OCI-LY1 (cell line): ENCODE results near the gene USP13.

ENCODE experiments used
- H2AFZ ChIP-seq: fragments of 200-600 bp; sonication (generic), shearing (Covaris generic); 2 replicates; pipeline ENCODE4 v1.6.0; 2014; ENCODE audit warnings: antibody characterized with exemption, mild to moderate bottlenecking, low read length
- H3F3A ChIP-seq: fragments of 200-600 bp; sonication (generic), shearing (Covaris generic); 2 replicates; pipeline ENCODE4 v1.6.0; 2014; ENCODE audit warnings: mild to moderate bottlenecking, antibody characterized with exemption, low read length, moderate library complexity; ENCODE audit not compliant: insufficient read depth
- H3K27ac ChIP-seq: fragments of 200-600 bp; sonication (generic); 2 replicates; pipeline ENCODE4 v1.5.1; 2014; ENCODE audit warnings: low read length, mixed run types, mild to moderate bottlenecking, low read depth; ENCODE audit not compliant: poor library complexity, severe bottlenecking
- H3K27me3 ChIP-seq: fragments of 200-600 bp; sonication (generic); 2 replicates; pipeline ENCODE4 v1.6.0; 2014; ENCODE audit warnings: antibody characterized with exemption, mild to moderate bottlenecking, low read length, moderate library complexity; ENCODE audit not compliant: insufficient read depth
- H3K36me3 ChIP-seq: fragments of 200-600 bp; sonication (generic); 2 replicates; pipeline ENCODE4 v1.6.1; 2014; ENCODE audit warnings: mild to moderate bottlenecking, antibody characterized with exemption, low read length, moderate library complexity, mixed read lengths; ENCODE audit not compliant: insufficient read depth
- H3K4me1 ChIP-seq: fragments of 200-600 bp; sonication (generic); 2 replicates; pipeline ENCODE4 v1.5.1; 2014; ENCODE audit warnings: mild to moderate bottlenecking, low read length, moderate library complexity; ENCODE audit not compliant: insufficient read depth, severe bottlenecking
- H3K4me2 ChIP-seq: fragments of 200-600 bp; sonication (generic), shearing (Covaris generic); 2 replicates; pipeline ENCODE4 v1.6.1; 2014; ENCODE audit warnings: low read length
- H3K4me3 ChIP-seq: fragments of 200-600 bp; sonication (generic); 2 replicates; pipeline ENCODE4 v1.5.1; 2014; ENCODE audit warnings: low read length, low read depth, mild to moderate bottlenecking, mixed read lengths; ENCODE audit not compliant: poor library complexity, severe bottlenecking
- H3K79me2 ChIP-seq: fragments of 200-600 bp; shearing (Covaris generic); 2 replicates; pipeline ENCODE4 v1.6.1; 2016; ENCODE audit warnings: mixed run types, low read length, mixed read lengths; ENCODE audit not compliant: insufficient read depth
- H3K9ac ChIP-seq: fragments of 200-600 bp; sonication (generic), shearing (Covaris generic); 2 replicates; pipeline ENCODE4 v1.6.1; 2014; ENCODE audit warnings: mild to moderate bottlenecking, low read length, mixed read lengths
- H3K9me2 ChIP-seq: fragments of 200-600 bp; sonication (generic), shearing (Covaris generic); 2 replicates; pipeline ENCODE4 v1.6.1; 2014; ENCODE audit warnings: low read depth, mild to moderate bottlenecking, low read length, mixed read lengths
- H3K9me3 ChIP-seq: fragments of 200-600 bp; shearing (Covaris generic); 2 replicates; pipeline ENCODE4 v1.6.1; 2014; ENCODE audit warnings: low read length, mixed read lengths
- H4K20me1 ChIP-seq: fragments of 200-600 bp; sonication (generic), shearing (Covaris generic); 2 replicates; pipeline ENCODE4 v1.6.0; 2016; ENCODE audit warnings: mild to moderate bottlenecking, low read length; ENCODE audit not compliant: insufficient read depth
- EZH2 ChIP-seq: fragments of 200-600 bp; sonication (generic), shearing (Covaris generic); IDR thresholded peaks from 2 replicates; pipeline ENCODE4 v1.8.0; 2017; ENCODE audit warnings: borderline replicate concordance, mixed run types, mild to moderate bottlenecking, antibody characterized with exemption, low read length, moderate library complexity, mixed read lengths
- TF ChIP-seq, protein P1 (sequence below): fragments of 200-600 bp; sonication (generic), shearing (Covaris generic); IDR thresholded peaks from 2 replicates; pipeline ENCODE4 v1.5.1; 2017; ENCODE audit warnings: mild to moderate bottlenecking, antibody characterized with exemption, low read length, moderate library complexity, mixed read lengths

The USP13 gene

DNA sequence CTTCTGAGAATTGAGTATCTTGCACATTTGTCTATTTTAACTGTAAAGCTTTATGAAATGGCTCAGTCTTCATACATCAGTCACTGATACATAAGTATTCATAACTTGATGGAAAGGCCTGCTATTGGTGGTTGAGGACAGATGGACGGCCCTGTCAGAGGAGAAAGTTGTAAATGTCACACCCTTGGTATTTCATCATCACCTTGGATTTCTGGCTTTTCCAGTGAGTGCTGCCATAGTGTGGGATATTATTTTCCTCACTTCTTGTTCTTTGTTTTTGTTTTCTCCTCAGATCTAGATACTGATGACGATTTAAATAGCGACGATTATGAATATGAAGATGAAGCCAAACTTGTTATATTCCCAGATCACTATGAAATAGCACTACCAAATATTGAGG is 47.9 kb downstream of the USP13 start:
- Histone ChIP-seq H3K9ac (no peak overlapping the region), H3K9me2 (no peaks in the 10 kb centered on the region), H2AFZ (no peak overlapping the region), H3K79me2 (peaks cover 10% of the 10 kb centered on the region; the same call in 1 of the 2 replicates), H4K20me1 (no peaks in the 10 kb centered on the region), H3K4me2 (no peak overlapping the region), H3F3A (no peaks in the 10 kb centered on the region), H3K27ac (no peak overlapping the region), H3K4me3 (no peak overlapping the region), H3K9me3 (no peaks in the 10 kb centered on the region), H3K4me1 (peaks cover 5% of the 10 kb centered on the region), H3K27me3 (no peaks in the 10 kb centered on the region), H3K36me3 (peaks cover 33% of the 10 kb centered on the region)
- TF ChIP-seq, protein P1, sequence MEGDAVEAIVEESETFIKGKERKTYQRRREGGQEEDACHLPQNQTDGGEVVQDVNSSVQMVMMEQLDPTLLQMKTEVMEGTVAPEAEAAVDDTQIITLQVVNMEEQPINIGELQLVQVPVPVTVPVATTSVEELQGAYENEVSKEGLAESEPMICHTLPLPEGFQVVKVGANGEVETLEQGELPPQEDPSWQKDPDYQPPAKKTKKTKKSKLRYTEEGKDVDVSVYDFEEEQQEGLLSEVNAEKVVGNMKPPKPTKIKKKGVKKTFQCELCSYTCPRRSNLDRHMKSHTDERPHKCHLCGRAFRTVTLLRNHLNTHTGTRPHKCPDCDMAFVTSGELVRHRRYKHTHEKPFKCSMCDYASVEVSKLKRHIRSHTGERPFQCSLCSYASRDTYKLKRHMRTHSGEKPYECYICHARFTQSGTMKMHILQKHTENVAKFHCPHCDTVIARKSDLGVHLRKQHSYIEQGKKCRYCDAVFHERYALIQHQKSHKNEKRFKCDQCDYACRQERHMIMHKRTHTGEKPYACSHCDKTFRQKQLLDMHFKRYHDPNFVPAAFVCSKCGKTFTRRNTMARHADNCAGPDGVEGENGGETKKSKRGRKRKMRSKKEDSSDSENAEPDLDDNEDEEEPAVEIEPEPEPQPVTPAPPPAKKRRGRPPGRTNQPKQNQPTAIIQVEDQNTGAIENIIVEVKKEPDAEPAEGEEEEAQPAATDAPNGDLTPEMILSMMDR = no peak
- TF ChIP-seq EZH2 = no peak

DNA sequence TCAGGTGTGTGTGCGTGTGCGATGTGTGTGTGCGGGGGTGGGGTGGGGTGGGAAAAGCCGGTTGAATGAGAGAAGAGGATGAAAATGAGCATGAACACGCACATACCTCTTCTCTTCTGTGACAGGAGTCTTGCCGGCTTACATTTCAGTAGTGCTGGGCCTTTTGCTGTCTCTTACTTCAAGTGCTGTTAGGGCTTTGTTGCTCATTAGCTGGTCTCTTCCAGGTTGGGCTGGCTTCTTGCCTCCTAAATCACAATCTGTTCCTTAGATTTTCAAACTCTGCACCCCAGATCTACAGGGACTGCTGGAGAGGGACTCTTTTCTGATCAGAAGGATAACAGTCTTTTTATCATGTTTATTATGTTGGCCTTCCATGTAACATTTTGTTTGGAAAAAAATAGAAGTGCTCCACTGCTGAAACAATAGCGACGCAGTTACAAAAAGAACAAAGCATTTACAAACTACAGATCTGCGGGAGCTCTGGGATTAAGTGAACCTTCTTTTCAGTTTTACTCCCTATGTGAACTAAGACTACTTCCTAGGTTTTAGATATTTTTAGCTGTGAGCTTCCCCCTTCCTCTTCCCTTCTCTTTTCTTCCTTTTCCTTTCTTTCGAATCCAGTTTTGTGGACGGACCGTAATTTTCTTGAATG is 48.5 kb downstream of the USP13 start:
- Histone ChIP-seq H3K4me1 (peaks cover 5% of the 10 kb centered on the region), H4K20me1 (no peaks in the 10 kb centered on the region), H3K9ac (no peak overlapping the region), H2AFZ (no peak overlapping the region), H3K36me3 (peaks cover 38% of the 10 kb centered on the region), H3F3A (no peaks in the 10 kb centered on the region), H3K27ac (no peak overlapping the region), H3K9me2 (no peaks in the 10 kb centered on the region), H3K4me3 (no peak overlapping the region), H3K4me2 (no peak overlapping the region), H3K9me3 (no peaks in the 10 kb centered on the region), H3K27me3 (no peaks in the 10 kb centered on the region), H3K79me2 (peaks cover 7% of the 10 kb centered on the region; the same call in 1 of the 2 replicates)
- TF ChIP-seq EZH2 = no peak
- TF ChIP-seq, protein P1 = no peak

DNA sequence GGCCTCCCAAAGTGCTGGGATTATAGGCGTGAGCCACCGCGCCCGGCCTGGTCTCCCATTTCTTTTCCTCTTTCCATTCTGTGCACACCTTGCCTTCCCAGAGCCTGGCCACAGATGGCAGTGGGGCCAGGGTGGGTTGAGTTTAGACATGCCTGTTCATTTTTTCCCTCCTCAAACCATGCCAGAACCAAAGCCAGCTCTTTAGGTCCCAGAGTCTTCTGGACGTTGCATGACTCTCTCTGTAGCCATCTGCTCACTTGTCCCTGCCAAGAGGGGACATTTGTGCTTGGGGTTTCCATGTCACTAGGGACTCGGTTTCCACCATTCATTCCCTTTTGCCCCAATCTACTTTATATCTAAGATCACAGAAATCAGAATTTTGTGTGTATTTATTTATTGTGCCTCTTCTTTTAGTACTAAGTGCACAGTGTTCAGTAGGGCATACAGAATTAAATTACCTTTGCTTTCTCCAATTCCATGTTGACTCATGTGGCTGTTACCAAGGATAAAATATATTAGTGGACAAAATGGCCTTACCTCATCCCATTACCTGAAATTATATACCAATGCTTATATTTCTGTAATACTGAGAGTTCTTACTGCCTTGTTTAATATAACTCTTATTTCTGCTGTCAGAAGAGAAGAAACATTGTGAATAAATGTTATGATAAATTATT is 49.6 kb downstream of the USP13 start:
- no peak for TF ChIP-seq EZH2
- TF ChIP-seq, protein P1 = no peak
- no peak overlapping the region for H3K4me3 ChIP-seq

More for the DNA sequence above, 49.6 kb downstream of the USP13 start:
- Histone ChIP-seq H3K27ac (no peak overlapping the region), H3K36me3 (peaks cover 48% of the 10 kb centered on the region), H3K4me1 (peaks cover 5% of the 10 kb centered on the region), H3F3A (no peaks in the 10 kb centered on the region), H3K9ac (no peak overlapping the region), H3K27me3 (no peaks in the 10 kb centered on the region), H2AFZ (no peak overlapping the region), H4K20me1 (no peaks in the 10 kb centered on the region), H3K4me2 (no peak overlapping the region), H3K9me3 (no peaks in the 10 kb centered on the region), H3K9me2 (no peaks in the 10 kb centered on the region), H3K79me2 (peaks cover 7% of the 10 kb centered on the region; the same call in 1 of the 2 replicates)
